H1 (cell line): ENCODE results near the gene CHRDL2. TPM values are rescaled to one million over a fixed set of nuclear protein-coding genes. Genes with fewer than 3 reads are reported as not detected.

Experiments
- CTCF ChIA-PET: fragments of 300-600 bp; sonication (Branson Sonifier 250); formaldehyde crosslinking; loops from one replicate; lab custom pipeline; 2021; ENCODE audit not compliant: partially characterized antibody; lab: Charles Lee
- POLR2A ChIA-PET: fragments of 300-600 bp; sonication (Branson Sonifier 250); formaldehyde crosslinking; loops from one replicate; lab custom pipeline; 2021; ENCODE audit warnings: inconsistent platforms; ENCODE audit not compliant: partially characterized antibody; lab: Charles Lee
- DNase-seq, 2 experiments: peaks; one replicate each; pipeline versions ENCODE4 v3.0.0 to v3.0.0-alpha.2; 2010 to 2022; ENCODE audit warnings: low spot score in 2 of 2, low read depth in 1 of 2, mixed read lengths in 1 of 2
- FAIRE-seq: peaks from 2 replicates; lab custom pipeline; 2011; peaks lifted over from hg19 to GRCh38; lab: Jason Lieb, UNC
- H2AFZ ChIP-seq: 2 replicates; pipeline ENCODE4 v1.8.1; 2012; ENCODE audit warnings: low read length, inconsistent platforms
- H2AK5ac ChIP-seq: 2 replicates; pipeline ENCODE4 v1.6.1; 2013; ENCODE audit warnings: low read depth, low read length
- H2BK120ac ChIP-seq: replicated peaks from 2 replicates; pipeline ENCODE3; 2013; ENCODE audit warnings: low read depth, low read length, inconsistent platforms
- H2BK12ac ChIP-seq: 2 replicates; pipeline ENCODE4 v1.6.1; 2013; ENCODE audit warnings: low read depth, low read length
- H2BK15ac ChIP-seq: 2 replicates; pipeline ENCODE4 v1.6.1; 2013; ENCODE audit warnings: low read length
- H2BK20ac ChIP-seq: 2 replicates; pipeline ENCODE4 v1.6.1; 2013; ENCODE audit warnings: low read length
- H2BK5ac ChIP-seq: 2 replicates; pipeline ENCODE4 v1.6.1; 2013; ENCODE audit warnings: low read depth, low read length
- H3K14ac ChIP-seq: 2 replicates; pipeline ENCODE4 v1.6.1; 2013; ENCODE audit warnings: inconsistent platforms; ENCODE audit not compliant: insufficient read length
- H3K18ac ChIP-seq: 2 replicates; pipeline ENCODE4 v1.6.1; 2013; ENCODE audit warnings: low read length; ENCODE audit errors: extremely low read depth
- H3K23ac ChIP-seq: 2 replicates; pipeline ENCODE4 v1.6.1; 2013; ENCODE audit warnings: inconsistent platforms; ENCODE audit not compliant: insufficient read length
- H3K23me2 ChIP-seq: 2 replicates; pipeline ENCODE4 v1.6.1; 2013; ENCODE audit warnings: low read depth, low read length
- H3K27ac ChIP-seq: 2 replicates; pipeline ENCODE4 v1.6.1; 2011; ENCODE audit warnings: low read depth, low read length, inconsistent platforms
- H3K27me3 ChIP-seq, 4 experiments: replicated peaks in 1 of 4; 1 replicate in 1 of 4; 2 replicates in 3 of 4; pipeline versions ENCODE4 v1.6.1 to v1.8.1; 2011 to 2013; ENCODE audit warnings: low read length in 3 of 4, mild to moderate bottlenecking in 3 of 4, inconsistent platforms in 2 of 4, mixed read lengths in 2 of 4, moderate library complexity in 1 of 4; ENCODE audit not compliant: control insufficient read depth in 3 of 4, insufficient read depth in 3 of 4; ENCODE audit errors: extremely low read depth in 1 of 4
- H3K36me3 ChIP-seq, 4 experiments: 2 replicates each; pipeline versions ENCODE4 v1.6.1 to v1.8.1; 2011 to 2013; ENCODE audit warnings: mild to moderate bottlenecking in 4 of 4, low read length in 3 of 4, moderate library complexity in 2 of 4, control low read depth in 1 of 4, inconsistent platforms in 1 of 4; ENCODE audit not compliant: insufficient read depth in 4 of 4, control insufficient read depth in 2 of 4
- H3K4ac ChIP-seq: replicated peaks from 2 replicates; pipeline ENCODE3; 2013; ENCODE audit warnings: low read length, low read depth, mixed read lengths, inconsistent platforms; ENCODE audit not compliant: insufficient read length
- H3K4me1 ChIP-seq, 4 experiments: replicated peaks in 1 of 4; 1 replicate in 1 of 4; 2 replicates in 3 of 4; pipeline versions ENCODE4 v1.6.1 to v1.8.1; 2011 to 2013; ENCODE audit warnings: low read length in 3 of 4, inconsistent platforms in 2 of 4, mixed read lengths in 1 of 4; ENCODE audit not compliant: insufficient read depth in 4 of 4, control insufficient read depth in 3 of 4
- H3K4me2 ChIP-seq, 2 experiments: 2 replicates each; pipeline versions ENCODE4 v1.6.1 to v1.8.1; 2011 to 2013; ENCODE audit warnings: low read depth in 2 of 2, low read length in 2 of 2, control low read depth in 1 of 2, inconsistent platforms in 1 of 2, mild to moderate bottlenecking in 1 of 2; ENCODE audit not compliant: insufficient read depth in 1 of 2
- H3K4me3 ChIP-seq, 4 experiments: fragments of 200-600, 300-600 bp in 1 of 4; sonication (generic), shearing (Covaris generic), sonication (Bioruptor Twin) in 1 of 4; 2 replicates each; pipeline versions ENCODE4 v1.5.1 to v1.8.1; 2011 to 2016; ENCODE audit warnings: low read length in 4 of 4, low read depth in 3 of 4, control low read depth in 2 of 4, inconsistent platforms in 2 of 4, mild to moderate bottlenecking in 2 of 4, mixed read lengths in 1 of 4, moderate library complexity in 1 of 4; ENCODE audit not compliant: insufficient read depth in 2 of 4; ENCODE audit errors: extremely low read depth in 1 of 4
- H3K56ac ChIP-seq: replicated peaks from 2 replicates; pipeline ENCODE3; 2013; ENCODE audit warnings: low read depth, mild to moderate bottlenecking, mixed read lengths, low read length, inconsistent platforms; ENCODE audit not compliant: insufficient read length
- H3K79me1 ChIP-seq: 2 replicates; pipeline ENCODE4 v1.6.1; 2013; ENCODE audit warnings: low read depth, low read length, control low read depth
- H3K79me2 ChIP-seq, 2 experiments: 2 replicates each; pipeline versions ENCODE4 v1.6.1 to v1.8.1; 2012 to 2013; ENCODE audit warnings: low read length in 2 of 2, mild to moderate bottlenecking in 2 of 2, inconsistent platforms in 1 of 2; ENCODE audit not compliant: insufficient read depth in 2 of 2, control insufficient read depth in 1 of 2
- H3K9ac ChIP-seq, 4 experiments: replicated peaks in 1 of 4; 1 replicate in 1 of 4; 2 replicates in 3 of 4; pipeline versions ENCODE4 v1.6.1 to v1.8.1; 2011 to 2013; ENCODE audit warnings: low read depth in 3 of 4, low read length in 3 of 4, control low read depth in 2 of 4, mild to moderate bottlenecking in 2 of 4, moderate library complexity in 2 of 4, inconsistent platforms in 1 of 4; ENCODE audit errors: extremely low read depth in 1 of 4
- H3K9me3 ChIP-seq, 2 experiments: 2 replicates each; pipeline versions ENCODE4 v1.6.1 to v1.8.1; 2012 to 2013; ENCODE audit warnings: mild to moderate bottlenecking in 2 of 2, moderate library complexity in 2 of 2, control low read depth in 1 of 2, inconsistent platforms in 1 of 2, low read depth in 1 of 2, low read length in 1 of 2, mixed read lengths in 1 of 2; ENCODE audit not compliant: insufficient read depth in 2 of 2
- H4K20me1 ChIP-seq, 2 experiments: replicated peaks in 1 of 2; 2 replicates each; pipeline versions ENCODE3 to v1.8.1; 2011 to 2013; ENCODE audit warnings: inconsistent platforms in 2 of 2, low read length in 2 of 2, mild to moderate bottlenecking in 1 of 2; ENCODE audit not compliant: insufficient read depth in 2 of 2, control insufficient read depth in 1 of 2
- H4K5ac ChIP-seq: 2 replicates; pipeline ENCODE4 v1.6.1; 2013; ENCODE audit warnings: low read length, low read depth, mixed read lengths, inconsistent platforms; ENCODE audit not compliant: insufficient read length
- H4K8ac ChIP-seq: 2 replicates; pipeline ENCODE4 v1.8.0; 2013; ENCODE audit warnings: mild to moderate bottlenecking, moderate library complexity, low read length, inconsistent platforms; ENCODE audit not compliant: insufficient read depth; ENCODE audit errors: extremely low read depth
- H4K91ac ChIP-seq: replicated peaks from 2 replicates; pipeline ENCODE3; 2013; ENCODE audit warnings: low read length, mixed read lengths, inconsistent platforms; ENCODE audit not compliant: insufficient read length
- CHD2 ChIP-seq: IDR thresholded peaks from 2 replicates; pipeline ENCODE4 v1.6.1; 2012; ENCODE audit warnings: low read length, improper control_type of control experiment
- EP300 ChIP-seq, 2 experiments: IDR thresholded peaks; 1 replicate in 1 of 2; 2 replicates in 1 of 2; pipeline ENCODE4 v1.6.1; 2011 to 2012; ENCODE audit warnings: low read depth in 2 of 2, low read length in 2 of 2, mild to moderate bottlenecking in 2 of 2, borderline replicate concordance in 1 of 2, inconsistent platforms in 1 of 2, moderate library complexity in 1 of 2
- GTF2F1 ChIP-seq: IDR thresholded peaks from 2 replicates; pipeline ENCODE4 v1.6.1; 2012; ENCODE audit warnings: low read depth, low read length, improper control_type of control experiment, borderline replicate concordance
- HDAC6 ChIP-seq: IDR thresholded peaks from one replicate; pipeline ENCODE4 v1.7.1; 2012; ENCODE audit warnings: low read depth, mild to moderate bottlenecking, inconsistent platforms, low read length, moderate library complexity
- NANOG ChIP-seq: IDR thresholded peaks from 2 replicates; pipeline ENCODE4 v1.6.1; 2011; ENCODE audit warnings: low read length, low read depth, mild to moderate bottlenecking, inconsistent platforms; ENCODE audit not compliant: insufficient read depth, poor library complexity, severe bottlenecking
- NRF1 ChIP-seq: IDR thresholded peaks from 2 replicates; pipeline ENCODE4 v1.6.1; 2011; ENCODE audit warnings: mild to moderate bottlenecking, low read depth, low read length, improper control_type of control experiment
- POLR2A ChIP-seq, 2 experiments: IDR thresholded peaks; 1 replicate in 1 of 2; 2 replicates in 1 of 2; pipeline ENCODE4 v1.6.1; 2011; ENCODE audit warnings: low read depth in 2 of 2, low read length in 2 of 2, mild to moderate bottlenecking in 2 of 2; ENCODE audit errors: control extremely low read depth in 1 of 2
- RBBP5 ChIP-seq: IDR thresholded peaks from 2 replicates; pipeline ENCODE4 v1.7.1; 2012; ENCODE audit warnings: low read depth, mild to moderate bottlenecking, inconsistent platforms, low read length, moderate library complexity, borderline replicate concordance
- SIN3A ChIP-seq, 2 experiments: IDR thresholded peaks in 1 of 2; conservative IDR thresholded peaks in 1 of 2; 2 replicates each; pipeline ENCODE4 v1.6.1; 2011 to 2012; ENCODE audit warnings: low read length in 2 of 2, improper control_type of control experiment in 1 of 2, low read depth in 1 of 2, mild to moderate bottlenecking in 1 of 2
- SIX5 ChIP-seq: IDR thresholded peaks from 2 replicates; pipeline ENCODE4 v1.6.1; 2011; ENCODE audit warnings: mild to moderate bottlenecking, low read depth, low read length
- WGBS, 2 experiments: shearing (Covaris generic) in 1 of 2; methylation state at CpG; one replicate each; pipeline versions ENCODE4 v1.1.6 to v1.1.7; 2013 to 2015; ENCODE audit warnings: low lambda C conversion rate in 2 of 2, mixed read lengths in 2 of 2, inconsistent platforms in 1 of 2, low coverage in 1 of 2, missing lambda C conversion rate in 1 of 2; ENCODE audit not compliant: insufficient replicate concordance in 2 of 2, insufficient coverage in 1 of 2, insufficient read length in 1 of 2; ENCODE audit errors: extremely low coverage in 1 of 2, missing lambda C conversion rate in 1 of 2; 5-methylcytosine and 5-hydroxymethylcytosine counted together
- polyA plus RNA-seq, 7 experiments: library from polyadenylated mRNA; depleted of rRNA in 3 of 7; stranded (reverse) in 5 of 7; unstranded in 2 of 7; fragments of >200 nt in 5 of 7; fragments of 200-250 nt in 2 of 7; gene quantifications; 1 replicate in 5 of 7; 2 replicates in 1 of 7; 4 replicates in 1 of 7; pipeline versions ENCODE4 v1.2.1 to v1.2.3, GENCODE V29; 2011 to 2013; ENCODE audit warnings: missing spikeins in 2 of 7, mixed read lengths in 2 of 7
- total RNA-seq: library from RNA; stranded (reverse); fragmentation: NEBNext Ultra II Directional; extraction: Animal tissue kit (Norgen Biotek cat#: 25700); gene quantifications from 2 replicates; pipeline ENCODE4 v1.2.1, GENCODE V29; 2021
- TF ChIP-seq, protein P1 (sequence below): IDR thresholded peaks from 2 replicates; pipeline ENCODE4 v1.6.1; 2012; ENCODE audit warnings: low read length, inconsistent platforms

CHRDL2 gene
- total and polyA plus RNA-seq, 2 of the 8 experiments (the other 6 are each of a cell fraction or from before 2014, with no cell fraction given) = 0.26 to 0.48 TPM

DNA sequence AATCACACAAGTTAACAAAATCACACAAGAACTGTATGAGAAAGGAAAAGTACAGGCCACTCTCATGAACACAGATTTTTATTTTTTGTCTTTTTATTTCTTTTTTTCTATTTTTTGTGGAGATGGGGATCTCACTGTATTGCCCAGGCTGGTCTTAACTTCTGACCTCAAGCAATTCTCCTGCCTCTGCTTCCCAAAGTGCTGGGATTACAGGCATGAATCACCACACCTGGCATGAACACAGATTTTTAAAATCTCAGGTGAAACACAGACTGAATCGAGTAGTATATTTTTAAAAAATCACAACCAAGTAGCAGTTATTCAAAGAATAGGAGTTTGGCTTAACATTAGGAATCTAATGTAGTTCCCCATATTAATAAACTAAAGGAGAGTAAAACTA, 35.7 kb upstream of the CHRDL2 start:
- Histone ChIP-seq H2BK5ac (no peak overlapping the region), H3K79me2 (peaks cover 0 to 5% of the 10 kb centered on the region in 2 experiments; a peak in 2 of 4 replicates), H3K18ac (no peak overlapping the region), H4K5ac (no peak overlapping the region), H3K9ac (no peak overlapping the region), H3K27ac (no peak overlapping the region), H2BK15ac (no peak overlapping the region), H3K27me3 (no peaks in the 10 kb centered on the region), H3K56ac (no peak overlapping the region), H4K91ac (no peak overlapping the region), H3K4me3 (no peak overlapping the region), H3K36me3 (no peaks in the 10 kb centered on the region), H2BK120ac (no peak overlapping the region), H3K4me2 (no peak overlapping the region), H2BK12ac (no peak overlapping the region), H3K23me2 (no peaks in the 10 kb centered on the region), H3K14ac (no peak overlapping the region), H3K79me1 (peaks cover 3% of the 10 kb centered on the region), H3K23ac (no peak overlapping the region), H3K4ac (no peak overlapping the region), H3K4me1 (no peaks in the 10 kb centered on the region), H2AK5ac (no peak overlapping the region), H4K8ac (no peak overlapping the region)
- WGBS, 2 experiments = 100% methylated on average over 1 of the region's 1 CpG; no CpG with 5 or more reads in 1 of the 2 experiments
- no peak for FAIRE-seq
- ChIA-PET POLR2A (no interaction called here), CTCF (no interaction called here)
- TF ChIP-seq NRF1 = no peak
- TF ChIP-seq POLR2A (IDR thresholded peaks at IDR 0.05; ENCODE audit: control extremely low read depth in 1 of 2, low read depth in 2 of 2, low read length in 2 of 2) = no peak
- no peak for TF ChIP-seq GTF2F1
- no peak for TF ChIP-seq RBBP5
- TF ChIP-seq, protein P1, sequence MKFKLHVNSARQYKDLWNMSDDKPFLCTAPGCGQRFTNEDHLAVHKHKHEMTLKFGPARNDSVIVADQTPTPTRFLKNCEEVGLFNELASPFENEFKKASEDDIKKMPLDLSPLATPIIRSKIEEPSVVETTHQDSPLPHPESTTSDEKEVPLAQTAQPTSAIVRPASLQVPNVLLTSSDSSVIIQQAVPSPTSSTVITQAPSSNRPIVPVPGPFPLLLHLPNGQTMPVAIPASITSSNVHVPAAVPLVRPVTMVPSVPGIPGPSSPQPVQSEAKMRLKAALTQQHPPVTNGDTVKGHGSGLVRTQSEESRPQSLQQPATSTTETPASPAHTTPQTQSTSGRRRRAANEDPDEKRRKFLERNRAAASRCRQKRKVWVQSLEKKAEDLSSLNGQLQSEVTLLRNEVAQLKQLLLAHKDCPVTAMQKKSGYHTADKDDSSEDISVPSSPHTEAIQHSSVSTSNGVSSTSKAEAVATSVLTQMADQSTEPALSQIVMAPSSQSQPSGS = no peak
- no peak for TF ChIP-seq CHD2
- TF ChIP-seq NANOG = no peak
- no peak for TF ChIP-seq SIX5
- TF ChIP-seq SIN3A (conservative IDR thresholded peaks at IDR 0.05 in 1 of 2, IDR thresholded peaks at IDR 0.05 in 1 of 2; ENCODE audit: low read depth in 1 of 2, low read length in 2 of 2) = no peak
- TF ChIP-seq EP300 (IDR thresholded peaks at IDR 0.05; ENCODE audit: borderline replicate concordance in 1 of 2, low read depth in 2 of 2, low read length in 2 of 2) = no peak
- no peak for TF ChIP-seq HDAC6
- TF ChIP-seq, all 59 proteins: peak for 0
- DNase-seq = no peak
- no peak overlapping the region for H2BK20ac ChIP-seq
- H2AFZ ChIP-seq = no peak overlapping the region
- H3K9me3 ChIP-seq = no peaks in the 10 kb centered on the region
- H4K20me1 ChIP-seq = peaks cover 0 to 3% of the 10 kb centered on the region in 2 experiments
